GM12801 (cell line): ENCODE results near the gene LSM12.

Source experiments
- CTCF ChIP-seq: IDR thresholded peaks from one replicate; pipeline ENCODE4 v1.5.1; 2011; ENCODE audit warnings: control low read depth; ENCODE audit not compliant: insufficient read length; ENCODE audit errors: extremely low read depth

Gene LSM12

DNA sequence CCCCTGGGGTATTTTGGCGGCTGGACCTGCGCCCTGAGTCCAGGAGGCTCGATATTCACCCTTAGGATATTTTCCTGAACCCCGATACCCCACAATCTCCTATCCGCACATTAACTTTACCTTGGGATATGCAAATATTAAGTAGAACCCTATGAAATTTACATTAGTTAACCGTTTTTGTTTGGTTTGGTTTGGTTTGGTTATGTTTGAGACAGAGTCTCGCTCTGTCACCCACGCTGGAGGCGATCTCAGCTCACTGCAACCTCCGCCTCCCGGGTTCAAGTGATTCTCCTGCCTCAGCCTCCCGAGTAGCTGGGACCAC, 71.4 kb downstream of the LSM12 start:
- no peak for TF ChIP-seq CTCF

GRCh38 chr17:43994272-43995149, 72.0 kb downstream of the LSM12 start:
- no peak for TF ChIP-seq CTCF

GRCh38 chr17:43992641-43993040, 73.8 kb downstream of the LSM12 start:
- TF ChIP-seq CTCF = no peak

DNA sequence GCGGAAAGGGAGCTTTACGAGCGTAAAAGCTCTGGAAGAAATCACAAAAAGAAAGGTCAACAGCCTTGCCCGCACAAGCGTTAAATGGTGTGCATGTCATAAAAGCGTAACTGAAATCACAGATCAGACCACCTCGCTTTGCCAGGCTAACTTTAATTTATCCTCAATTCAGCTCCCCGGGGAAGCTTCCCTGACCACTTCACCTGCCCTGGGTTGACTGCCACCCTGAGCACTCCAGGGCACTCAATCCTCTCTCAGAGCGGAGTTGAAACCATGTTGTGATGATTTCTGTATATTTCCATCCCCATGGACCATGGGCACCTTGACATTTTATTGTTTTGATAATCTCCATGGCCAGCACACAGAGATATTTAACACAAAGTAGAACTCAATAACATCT, 78.2 kb downstream of the LSM12 start:
- no peak for TF ChIP-seq CTCF

DNA sequence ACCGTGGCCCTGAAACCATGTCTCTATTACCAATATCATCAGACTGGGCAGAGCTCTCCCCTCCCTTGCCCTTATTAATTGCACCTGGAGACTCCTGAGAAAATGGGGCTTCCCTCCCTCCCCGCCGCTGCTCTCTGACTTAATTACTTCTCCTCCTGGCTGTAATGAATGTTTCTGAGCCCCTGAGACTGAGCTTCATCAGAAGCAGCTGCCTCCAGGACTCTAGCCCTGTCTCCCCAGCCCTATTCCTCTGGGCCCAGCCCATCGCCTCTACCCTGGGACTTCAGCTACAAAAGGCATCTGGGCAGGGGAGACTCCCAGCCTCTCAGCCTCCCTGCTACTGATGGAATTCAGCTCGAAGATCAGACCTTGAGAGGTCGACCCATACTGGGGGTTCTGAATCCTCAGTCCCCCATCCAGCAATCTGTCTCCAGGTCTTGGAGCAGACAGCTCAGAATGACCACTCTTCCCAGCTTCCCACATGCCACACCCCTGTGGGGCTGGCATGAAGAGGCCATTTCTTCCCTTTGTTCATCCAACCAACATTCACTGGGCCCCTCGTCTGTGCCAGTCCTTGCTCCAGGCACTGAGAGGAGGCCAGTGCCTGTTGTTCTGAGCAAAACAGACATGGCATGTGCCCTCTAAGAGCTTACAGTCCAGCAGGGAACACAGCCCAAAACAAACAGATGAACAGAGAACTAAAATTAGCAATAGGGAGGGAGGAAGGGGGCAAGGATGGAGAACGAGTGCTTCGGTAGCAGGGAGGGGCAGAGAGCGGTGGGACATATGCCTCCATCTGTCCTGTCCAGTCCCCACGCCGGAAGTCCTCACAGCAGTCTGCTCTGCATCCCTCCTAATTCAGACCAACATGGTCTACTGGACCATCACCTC, 79.1 kb downstream of the LSM12 start:
- no peak for TF ChIP-seq CTCF

GRCh38 chr17:43986225-43986981, 80.1 kb downstream of the LSM12 start:
- no peak for TF ChIP-seq CTCF

DNA sequence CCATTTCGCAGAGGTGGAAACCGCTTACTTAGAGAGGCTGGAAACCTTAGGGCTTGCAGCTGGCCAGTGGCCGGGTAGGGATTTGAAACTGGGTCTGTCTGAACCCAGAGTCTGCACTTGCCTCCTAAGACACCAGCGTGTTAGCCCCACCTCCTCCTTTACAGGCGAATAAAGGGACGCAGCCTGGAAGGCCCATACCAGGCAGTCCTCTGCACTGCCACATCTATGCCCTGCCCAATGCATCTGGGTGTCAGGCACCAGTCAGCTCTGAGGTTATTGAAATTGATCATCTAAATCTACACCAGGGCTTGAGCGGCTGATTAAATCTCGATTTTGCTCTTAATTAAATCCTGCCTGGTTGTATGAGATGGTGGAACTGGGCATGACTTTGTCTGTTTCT, 82.0 kb downstream of the LSM12 start:
- TF ChIP-seq CTCF = no peak
